GM19438 (cell line): ENCODE results near the gene MSRB3.
"Not testable (repeated sequence)": the region's sequence is repeated elsewhere in the genome, so short reads cannot be mapped to it uniquely, and the experiment has no call there.

Source experiments
- ATAC-seq: cut with Tn5 transposase; IDR thresholded peaks from one replicate; pipeline ENCODE4 v1.9.1; 2021; ENCODE audit warnings: low read depth; ENCODE audit not compliant: unreplicated experiment

The MSRB3 gene

GRCh38 chr12:65444996-65445395 lies 166.5 kb downstream of the MSRB3 start:
- ATAC-seq: no peak

GRCh38 chr12:65446901-65447300 lies 168.4 kb downstream of the MSRB3 start:
- no peak for ATAC-seq

GRCh38 chr12:65449400-65449799 lies 170.9 kb downstream of the MSRB3 start:
- no peak for ATAC-seq

GRCh38 chr12:65450625-65451024 lies 172.1 kb downstream of the MSRB3 start:
- ATAC-seq: no peak

GRCh38 chr12:65454115-65454787 lies 175.8 kb downstream of the MSRB3 start:
- ATAC-seq: no peak

GRCh38 chr12:65457341-65457740 lies 178.9 kb downstream of the MSRB3 start:
- not testable (repeated sequence) for ATAC-seq

- ATAC-seq: no peak
These were observed 180.2 kb downstream of the MSRB3 start for GRCh38 chr12:65458718-65459117.

- no peak for ATAC-seq
These were observed 181.1 kb downstream of the MSRB3 start for GRCh38 chr12:65459545-65459944.

GRCh38 chr12:65460063-65460462 lies 181.6 kb downstream of the MSRB3 start:
- ATAC-seq: no peak

GRCh38 chr12:65461017-65461416 lies 182.5 kb downstream of the MSRB3 start:
- ATAC-seq: no peak

GRCh38 chr12:65462484-65462883 lies 184.0 kb downstream of the MSRB3 start:
- ATAC-seq: no peak

GRCh38 chr12:65463082-65463481 lies 184.6 kb downstream of the MSRB3 start:
- ATAC-seq: no peak

- ATAC-seq: no peak
These were observed 185.1 kb downstream of the MSRB3 start for GRCh38 chr12:65463611-65464010.

GRCh38 chr12:65464930-65465329 lies 186.4 kb downstream of the MSRB3 start:
- no peak for ATAC-seq

- no peak for ATAC-seq
These were observed 187.5 kb downstream of the MSRB3 start for GRCh38 chr12:65465766-65466547.

GRCh38 chr12:65466911-65467310 lies 188.4 kb downstream of the MSRB3 start:
- no peak for ATAC-seq

GRCh38 chr12:65470256-65470655 lies 191.8 kb downstream of the MSRB3 start:
- ATAC-seq: no peak

- no peak for ATAC-seq
These were observed 193.6 kb downstream of the MSRB3 start for GRCh38 chr12:65472079-65472478.

GRCh38 chr12:65474831-65475230 lies 196.3 kb downstream of the MSRB3 start:
- no peak for ATAC-seq

GRCh38 chr12:65477721-65478120 lies 199.2 kb downstream of the MSRB3 start:
- ATAC-seq: no peak

GRCh38 chr12:65483891-65484516 lies 205.5 kb downstream of the MSRB3 start:
- not testable (repeated sequence) for ATAC-seq

GRCh38 chr12:65488197-65488596 lies 209.7 kb downstream of the MSRB3 start:
- no peak for ATAC-seq
